Esophagus muscularis mucosa (tissue), 4 donors: Measurements from ENCODE around the gene PPAN.

Experiments
- EP300 ChIP-seq: sonication (generic); formaldehyde crosslinking; IDR thresholded peaks from one replicate; pipeline ENCODE4 v1.6.1; 2017; ENCODE audit warnings: antibody characterized with exemption
- POLR2A ChIP-seq: fragments of 450-650 bp; IDR thresholded peaks from one replicate; pipeline ENCODE4 v1.6.1; 2017; ENCODE audit warnings: antibody characterized with exemption, moderate library complexity, mild to moderate bottlenecking, low read depth
- POLR2AphosphoS5 ChIP-seq, 2 donors: sonication (generic); formaldehyde crosslinking; IDR thresholded peaks; one replicate each; pipeline ENCODE4 v1.6.1; 2017; ENCODE audit warnings: antibody characterized with exemption in 2 of 2
- TF ChIP-seq, protein P1 (sequence below), 3 experiments: fragments of 200-600 bp in 2 of 3; fragments of 450-650 bp in 1 of 3; sonication (generic) in 2 of 3; IDR thresholded peaks; one replicate each; pipeline ENCODE4 v1.5.1; 2017 to 2019; ENCODE audit warnings: antibody characterized with exemption in 3 of 3, mild to moderate bottlenecking in 2 of 3, moderate library complexity in 1 of 3

DNA sequence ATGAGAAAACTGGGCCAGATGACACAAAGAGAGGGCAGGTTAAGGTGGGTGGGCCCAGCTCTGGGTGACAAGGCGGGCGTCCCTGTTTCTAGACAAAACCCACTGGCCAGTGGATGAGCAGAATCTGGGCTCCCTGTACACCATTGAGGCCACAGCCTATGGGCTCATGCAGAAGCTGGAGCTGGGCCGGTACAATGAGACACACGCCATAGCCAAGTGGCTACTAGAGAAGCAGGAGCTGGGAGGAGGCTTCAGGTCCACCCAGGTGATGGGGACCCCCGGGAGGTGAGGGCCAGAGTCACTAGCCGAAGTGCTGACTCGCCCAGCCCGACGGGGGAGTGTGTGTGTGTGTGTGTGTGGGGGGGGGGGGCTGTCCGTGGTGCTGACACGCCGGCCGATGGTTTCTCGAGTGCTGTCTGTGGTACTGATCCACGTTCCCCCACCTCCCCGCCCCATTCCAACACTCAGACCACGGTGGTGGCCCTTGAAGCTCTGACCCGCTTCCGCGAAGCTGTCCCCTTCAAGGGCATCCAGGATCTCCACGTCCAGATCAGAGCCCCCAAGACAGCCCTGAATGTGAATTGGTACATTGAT lies 44.3 kb upstream of the PPAN start:
- TF ChIP-seq, protein P1, sequence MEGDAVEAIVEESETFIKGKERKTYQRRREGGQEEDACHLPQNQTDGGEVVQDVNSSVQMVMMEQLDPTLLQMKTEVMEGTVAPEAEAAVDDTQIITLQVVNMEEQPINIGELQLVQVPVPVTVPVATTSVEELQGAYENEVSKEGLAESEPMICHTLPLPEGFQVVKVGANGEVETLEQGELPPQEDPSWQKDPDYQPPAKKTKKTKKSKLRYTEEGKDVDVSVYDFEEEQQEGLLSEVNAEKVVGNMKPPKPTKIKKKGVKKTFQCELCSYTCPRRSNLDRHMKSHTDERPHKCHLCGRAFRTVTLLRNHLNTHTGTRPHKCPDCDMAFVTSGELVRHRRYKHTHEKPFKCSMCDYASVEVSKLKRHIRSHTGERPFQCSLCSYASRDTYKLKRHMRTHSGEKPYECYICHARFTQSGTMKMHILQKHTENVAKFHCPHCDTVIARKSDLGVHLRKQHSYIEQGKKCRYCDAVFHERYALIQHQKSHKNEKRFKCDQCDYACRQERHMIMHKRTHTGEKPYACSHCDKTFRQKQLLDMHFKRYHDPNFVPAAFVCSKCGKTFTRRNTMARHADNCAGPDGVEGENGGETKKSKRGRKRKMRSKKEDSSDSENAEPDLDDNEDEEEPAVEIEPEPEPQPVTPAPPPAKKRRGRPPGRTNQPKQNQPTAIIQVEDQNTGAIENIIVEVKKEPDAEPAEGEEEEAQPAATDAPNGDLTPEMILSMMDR (IDR thresholded peaks at IDR 0.05), result no peak
- TF ChIP-seq POLR2A, result no peak
- no peak for TF ChIP-seq POLR2AphosphoS5 (IDR thresholded peaks at IDR 0.05)
- TF ChIP-seq EP300, result no peak
